ENCODE results near the gene SYN1.

Gene SYN1

DNA sequence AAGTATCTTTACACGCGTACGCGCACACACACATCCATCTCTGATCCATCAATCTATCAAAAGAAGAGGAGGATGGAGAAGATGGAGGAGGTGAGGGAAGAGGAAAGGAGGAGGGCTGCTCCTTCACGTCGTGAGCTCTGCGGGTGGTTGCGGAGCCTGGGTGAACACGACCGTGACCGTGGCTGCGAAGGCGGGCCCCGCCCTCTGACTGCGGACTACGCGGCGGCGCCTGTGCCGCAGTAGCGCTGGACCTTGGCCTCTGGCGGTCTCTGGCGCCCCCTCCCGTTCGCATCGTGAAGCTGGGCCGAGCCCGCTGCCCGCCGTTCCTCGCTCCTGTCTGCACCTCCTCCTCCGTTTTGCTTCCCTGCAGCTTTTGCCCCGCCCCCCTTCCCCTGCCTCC is 96.4 kb downstream of the SYN1 start:
- DNase-seq (ENCODE audit: low read depth), result peak; percentile 62
